Right lobe of liver (tissue), 4 donors: ENCODE results near the gene CHRDL1.

Experiments used
- POLR2A ChIP-seq: fragments of 450-650 bp; IDR thresholded peaks from one replicate; pipeline ENCODE4 v1.6.1; 2017; ENCODE audit warnings: antibody characterized with exemption, mild to moderate bottlenecking
- TF ChIP-seq, protein P1 (sequence below), 4 donors: fragments of 200-600 bp in 3 of 4; fragments of 450-650 bp in 1 of 4; IDR thresholded peaks; one replicate each; pipeline versions ENCODE4 v1.5.1 to v1.8.0; 2016 to 2022; ENCODE audit warnings: antibody characterized with exemption in 4 of 4, mild to moderate bottlenecking in 2 of 4
- donor health status: DM: no; HTN: no; CAD: no.
- donor health status: DM: no; HTN: no; CAD: no.
- donor health status: DM: no; HTN: yes; CAD: no.

DNA sequence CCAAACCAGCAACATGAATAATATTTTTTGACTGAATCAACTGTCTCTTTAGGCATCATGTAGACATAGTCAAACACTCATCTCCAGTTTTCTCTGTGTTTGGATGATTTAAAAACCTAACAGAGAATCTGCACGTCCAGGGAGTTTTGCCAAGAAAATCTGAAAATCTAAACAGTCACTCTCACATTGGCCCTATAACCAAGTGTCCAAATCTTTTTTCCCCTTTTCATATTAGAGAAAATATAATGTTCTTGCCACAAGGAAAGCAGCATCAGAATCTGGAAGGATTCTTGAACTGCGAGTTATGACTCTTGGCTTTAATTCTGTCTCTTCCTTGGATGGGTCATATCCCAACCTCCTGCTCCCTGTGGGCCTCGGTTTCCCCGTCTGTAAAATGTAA, 8.8 kb upstream of the CHRDL1 start:
- TF ChIP-seq, protein P1, sequence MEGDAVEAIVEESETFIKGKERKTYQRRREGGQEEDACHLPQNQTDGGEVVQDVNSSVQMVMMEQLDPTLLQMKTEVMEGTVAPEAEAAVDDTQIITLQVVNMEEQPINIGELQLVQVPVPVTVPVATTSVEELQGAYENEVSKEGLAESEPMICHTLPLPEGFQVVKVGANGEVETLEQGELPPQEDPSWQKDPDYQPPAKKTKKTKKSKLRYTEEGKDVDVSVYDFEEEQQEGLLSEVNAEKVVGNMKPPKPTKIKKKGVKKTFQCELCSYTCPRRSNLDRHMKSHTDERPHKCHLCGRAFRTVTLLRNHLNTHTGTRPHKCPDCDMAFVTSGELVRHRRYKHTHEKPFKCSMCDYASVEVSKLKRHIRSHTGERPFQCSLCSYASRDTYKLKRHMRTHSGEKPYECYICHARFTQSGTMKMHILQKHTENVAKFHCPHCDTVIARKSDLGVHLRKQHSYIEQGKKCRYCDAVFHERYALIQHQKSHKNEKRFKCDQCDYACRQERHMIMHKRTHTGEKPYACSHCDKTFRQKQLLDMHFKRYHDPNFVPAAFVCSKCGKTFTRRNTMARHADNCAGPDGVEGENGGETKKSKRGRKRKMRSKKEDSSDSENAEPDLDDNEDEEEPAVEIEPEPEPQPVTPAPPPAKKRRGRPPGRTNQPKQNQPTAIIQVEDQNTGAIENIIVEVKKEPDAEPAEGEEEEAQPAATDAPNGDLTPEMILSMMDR (IDR thresholded peaks at IDR 0.05): no peak
- TF ChIP-seq POLR2A: no peak
